ENCODE measurements around the gene ESPL1.

ESPL1 gene

GRCh38 chr12:53235164-53235563 lies 32.9 kb upstream of the ESPL1 start:
- no peaks in the 10 kb centered on the region for H3K9me3 Mint-ChIP-seq
- H3K4me1 Mint-ChIP-seq = peaks cover 54% of the 10 kb centered on the region
- peaks cover 62% of the 10 kb centered on the region for H3K27me3 Mint-ChIP-seq
- DNase-seq = no peak
- no peak overlapping the region for H3K27ac Mint-ChIP-seq
- H3K4me3 Mint-ChIP-seq = no peak overlapping the region
- CTCF ChIA-PET = interaction anchor here (0.9 to 1.4 kb wide), 2 partner anchors 16 to 25 kb away, joined by 3 to 7 read pairs; a partner anchor contains a TSS
- no peaks in the 10 kb centered on the region for H3K36me3 Mint-ChIP-seq

- Mint-ChIP-seq H3K4me3 (no peak overlapping the region), H3K27ac (no peak overlapping the region), H3K36me3 (no peaks in the 10 kb centered on the region), H3K9me3 (no peaks in the 10 kb centered on the region), H3K27me3 (peaks cover 60% of the 10 kb centered on the region), H3K4me1 (peaks cover 52% of the 10 kb centered on the region)
- DNase-seq = no peak
- CTCF ChIA-PET = interaction anchor here (0.9 to 1.1 kb wide), 4 partner anchors 16 to 76 kb away, joined by 3 to 8 read pairs (median 4); a partner anchor contains a TSS
Observed at GRCh38 chr12:53235742-53236442, 32.2 kb upstream of the ESPL1 start.

GRCh38 chr12:53236443-53237111 lies 31.5 kb upstream of the ESPL1 start:
- H3K9me3 Mint-ChIP-seq = no peaks in the 10 kb centered on the region
- H3K36me3 Mint-ChIP-seq = no peaks in the 10 kb centered on the region
- no peak for DNase-seq
- peaks cover 49% of the 10 kb centered on the region for H3K4me1 Mint-ChIP-seq
- CTCF ChIA-PET = interaction anchor here (1.0 to 1.9 kb wide), 6 partner anchors 15 to 77 kb away, joined by 3 to 8 read pairs (median 6); partner anchors contain the start of gene ESPL1
- no peak overlapping the region for H3K4me3 Mint-ChIP-seq
- peaks cover 60% of the 10 kb centered on the region for H3K27me3 Mint-ChIP-seq
- H3K27ac Mint-ChIP-seq = no peak overlapping the region

- Mint-ChIP-seq H3K9me3 (no peaks in the 10 kb centered on the region), H3K27ac (no peak overlapping the region), H3K4me1 (peaks cover 34% of the 10 kb centered on the region), H3K27me3 (peaks cover 68% of the 10 kb centered on the region), H3K4me3 (no peak overlapping the region), H3K36me3 (no peaks in the 10 kb centered on the region)
- CTCF ChIA-PET = interaction anchor here (0.6 kb wide), 1 partner anchor 29 kb away, joined by 3 read pairs; no protein-coding TSS in a partner anchor
- DNase-seq = no peak
Observed at GRCh38 chr12:53239643-53240258, 28.3 kb upstream of the ESPL1 start.

- H3K4me3 Mint-ChIP-seq = no peak overlapping the region
- peaks cover 17% of the 10 kb centered on the region for H3K4me1 Mint-ChIP-seq
- no peak for DNase-seq
- CTCF ChIA-PET = interaction anchor here (1.4 to 2.1 kb wide), 5 partner anchors 9 to 82 kb away, joined by 4 to 7 read pairs (median 5); no protein-coding TSS in a partner anchor
- peaks cover 65% of the 10 kb centered on the region for H3K27me3 Mint-ChIP-seq
- H3K9me3 Mint-ChIP-seq = no peaks in the 10 kb centered on the region
- no peak overlapping the region for H3K27ac Mint-ChIP-seq
- no peaks in the 10 kb centered on the region for H3K36me3 Mint-ChIP-seq
Observed at GRCh38 chr12:53241623-53242412, 26.3 kb upstream of the ESPL1 start.

GRCh38 chr12:53244337-53244736 lies 23.8 kb upstream of the ESPL1 start:
- H3K27ac Mint-ChIP-seq = no peak overlapping the region
- H3K9me3 Mint-ChIP-seq = no peaks in the 10 kb centered on the region
- H3K4me3 Mint-ChIP-seq = no peak overlapping the region
- H3K27me3 Mint-ChIP-seq = peaks cover 61% of the 10 kb centered on the region
- H3K4me1 Mint-ChIP-seq = peaks cover 9% of the 10 kb centered on the region
- CTCF ChIA-PET = interaction anchor here (0.7 to 1.2 kb wide), 3 partner anchors 24 to 35 kb away, joined by 3 to 5 read pairs (median 3); partner anchors contain the start of gene ESPL1
- no peak for DNase-seq
- no peaks in the 10 kb centered on the region for H3K36me3 Mint-ChIP-seq

GRCh38 chr12:53245286-53245685 lies 22.8 kb upstream of the ESPL1 start:
- CTCF ChIA-PET = interaction anchor here (0.8 kb wide), 1 partner anchor 33 kb away, joined by 4 read pairs; no protein-coding TSS in a partner anchor
- Mint-ChIP-seq H3K36me3 (no peaks in the 10 kb centered on the region), H3K9me3 (no peaks in the 10 kb centered on the region), H3K4me3 (no peak overlapping the region), H3K27ac (no peak overlapping the region), H3K27me3 (peaks cover 52% of the 10 kb centered on the region), H3K4me1 (peaks cover 9% of the 10 kb centered on the region)
- no peak for DNase-seq

GRCh38 chr12:53251477-53252348 lies 16.4 kb upstream of the ESPL1 start:
- Mint-ChIP-seq H3K4me3 (peak overlapping the region; percentile 96), H3K36me3 (peaks cover 15% of the 10 kb centered on the region), H3K9me3 (no peaks in the 10 kb centered on the region), H3K4me1 (peaks cover 48% of the 10 kb centered on the region), H3K27me3 (peaks cover 6% of the 10 kb centered on the region), H3K27ac (peak overlapping the region; percentile 89)
- DNase-seq = peak; percentile 85
- CTCF ChIA-PET = interaction anchor here (0.7 to 11.3 kb wide), 19 partner anchors 9 to 187 kb away, joined by 3 to 250 read pairs (median 4); partner anchors contain the start of genes AAAS and ESPL1

GRCh38 chr12:53252349-53252916 lies 15.7 kb upstream of the ESPL1 start:
- peak overlapping the region; percentile 96 for H3K4me3 Mint-ChIP-seq
- peaks cover 48% of the 10 kb centered on the region for H3K4me1 Mint-ChIP-seq
- no peak for DNase-seq
- H3K27me3 Mint-ChIP-seq = no peaks in the 10 kb centered on the region
- H3K9me3 Mint-ChIP-seq = no peaks in the 10 kb centered on the region
- CTCF ChIA-PET = interaction anchor here (0.9 to 11.3 kb wide), 7 partner anchors 12 to 93 kb away, joined by 3 to 250 read pairs (median 6); partner anchors contain the start of genes AAAS and ESPL1
- H3K36me3 Mint-ChIP-seq = peaks cover 15% of the 10 kb centered on the region
- H3K27ac Mint-ChIP-seq = peak overlapping the region; percentile 89

- Mint-ChIP-seq H3K4me1 (peaks cover 50% of the 10 kb centered on the region), H3K9me3 (no peaks in the 10 kb centered on the region), H3K4me3 (peak overlapping the region; percentile 96), H3K36me3 (peaks cover 15% of the 10 kb centered on the region), H3K27ac (no peak overlapping the region), H3K27me3 (no peaks in the 10 kb centered on the region)
- no peak for DNase-seq
- CTCF ChIA-PET = interaction anchor here (0.7 to 11.3 kb wide), 5 partner anchors 15 to 187 kb away, joined by 3 to 250 read pairs (median 7); partner anchors contain the start of gene ESPL1
Observed at GRCh38 chr12:53253298-53253697, 14.8 kb upstream of the ESPL1 start.

- no peak for DNase-seq
- peak overlapping the region; percentile 38 for H3K27ac Mint-ChIP-seq
- no peak overlapping the region for H3K4me3 Mint-ChIP-seq
- H3K27me3 Mint-ChIP-seq = no peaks in the 10 kb centered on the region
- H3K9me3 Mint-ChIP-seq = no peaks in the 10 kb centered on the region
- CTCF ChIA-PET = interaction anchor here (1.0 to 11.3 kb wide), 4 partner anchors 12 to 58 kb away, joined by 4 to 250 read pairs (median 6); no protein-coding TSS in a partner anchor
- H3K36me3 Mint-ChIP-seq = peaks cover 15% of the 10 kb centered on the region
- H3K4me1 Mint-ChIP-seq = peaks cover 56% of the 10 kb centered on the region
Observed at GRCh38 chr12:53254816-53255545, 13.1 kb upstream of the ESPL1 start.

GRCh38 chr12:53255996-53256395 lies 12.1 kb upstream of the ESPL1 start:
- no peak for DNase-seq

More at GRCh38 chr12:53255996-53256395, 12.1 kb upstream of the ESPL1 start:
- no peak overlapping the region for H3K4me3 Mint-ChIP-seq
- CTCF ChIA-PET = interaction anchor here (1.0 to 11.3 kb wide), 2 partner anchors 12 to 41 kb away, joined by 3 to 250 read pairs; no protein-coding TSS in a partner anchor
- H3K9me3 Mint-ChIP-seq = no peaks in the 10 kb centered on the region
- H3K36me3 Mint-ChIP-seq = peaks cover 15% of the 10 kb centered on the region
- H3K4me1 Mint-ChIP-seq = peaks cover 54% of the 10 kb centered on the region
- no peaks in the 10 kb centered on the region for H3K27me3 Mint-ChIP-seq
- H3K27ac Mint-ChIP-seq = peak overlapping the region; percentile 8
